ENCODE measurements around the gene UNC45A. TPM values are rescaled to one million over a fixed set of nuclear protein-coding genes. Genes with fewer than 3 reads are reported as not detected.
A peak's percentile ranks its signal among the peaks of the same experiment; 100 is the strongest.

The UNC45A gene
- total RNA-seq, 1 donor from 2014 or later = 60.9 TPM

GRCh38 chr15:90889313-90889730, 45.8 kb upstream of the UNC45A start:
- no peak for ATAC-seq
- Histone ChIP-seq H3K27me3 (no peaks in the 10 kb centered on the region), H3K9me3 (no peaks in the 10 kb centered on the region), H3K4me3 (no peak overlapping the region), H3K4me1 (peaks cover 19% of the 10 kb centered on the region), H3K36me3 (peaks cover 77% of the 10 kb centered on the region), H3K27ac (no peak overlapping the region)
- no peak for DNase-seq
- intact Hi-C loops (cut with DNase I) = loop anchor here (5.0 kb wide), 1 partner anchor 242 kb away; no protein-coding TSS in a partner anchor
- TF ChIP-seq CTCF (IDR thresholded peaks at IDR 0.05) = no peak

- H3K27me3 ChIP-seq = no peaks in the 10 kb centered on the region
- no peaks in the 10 kb centered on the region for H3K9me3 ChIP-seq
- DNase-seq = peak; percentile 61
- H3K4me1 ChIP-seq = peaks cover 18% of the 10 kb centered on the region
- ATAC-seq = no peak
- H3K27ac ChIP-seq = no peak overlapping the region
- intact Hi-C loops (cut with DNase I) = loop anchor here (5.0 kb wide), 1 partner anchor 243 kb away; no protein-coding TSS in a partner anchor
- no peak overlapping the region for H3K4me3 ChIP-seq
- H3K36me3 ChIP-seq = peaks cover 83% of the 10 kb centered on the region
- no peak for TF ChIP-seq CTCF (IDR thresholded peaks at IDR 0.05)
Measured at GRCh38 chr15:90889736-90890456, 45.2 kb upstream of the UNC45A start.

- DNase-seq (no peak), ATAC-seq (no peak)
- Histone ChIP-seq H3K27me3 (no peaks in the 10 kb centered on the region), H3K4me1 (peaks cover 8% of the 10 kb centered on the region), H3K27ac (no peak overlapping the region), H3K36me3 (peaks cover 92% of the 10 kb centered on the region), H3K4me3 (no peak overlapping the region), H3K9me3 (no peaks in the 10 kb centered on the region)
- no peak for TF ChIP-seq CTCF (IDR thresholded peaks at IDR 0.05)
- intact Hi-C loops (cut with DNase I) = no loop called here
Measured at GRCh38 chr15:90890839-90891238, 44.2 kb upstream of the UNC45A start.

GRCh38 chr15:90891346-90891949, 43.6 kb upstream of the UNC45A start:
- no peak for DNase-seq
- H3K27ac ChIP-seq = no peak overlapping the region
- ATAC-seq = no peak
- H3K4me1 ChIP-seq = peaks cover 2% of the 10 kb centered on the region
- intact Hi-C loops (cut with DNase I) = no loop called here
- H3K9me3 ChIP-seq = no peaks in the 10 kb centered on the region
- peaks cover 97% of the 10 kb centered on the region for H3K36me3 ChIP-seq
- no peak overlapping the region for H3K4me3 ChIP-seq
- no peak for TF ChIP-seq CTCF (IDR thresholded peaks at IDR 0.05)
- H3K27me3 ChIP-seq = no peaks in the 10 kb centered on the region

- H3K36me3 ChIP-seq = peaks cover 92% of the 10 kb centered on the region
- H3K9me3 ChIP-seq = no peaks in the 10 kb centered on the region
- H3K27ac ChIP-seq = no peak overlapping the region
- intact Hi-C loops (cut with DNase I) = no loop called here
- ATAC-seq = no peak
- H3K27me3 ChIP-seq = no peaks in the 10 kb centered on the region
- no peak for TF ChIP-seq CTCF (IDR thresholded peaks at IDR 0.05)
- H3K4me1 ChIP-seq = no peaks in the 10 kb centered on the region
- H3K4me3 ChIP-seq = no peak overlapping the region
- DNase-seq = no peak
Measured at GRCh38 chr15:90892023-90892422, 43.1 kb upstream of the UNC45A start.

Data from upper lobe of right lung (tissue), 1 donor.